ENCODE results near the gene SEC14L3.

SEC14L3 gene

GRCh38 chr22:30497466-30498150, 25.8 kb upstream of the SEC14L3 start:
- Histone ChIP-seq H3K9me2 (replicated peaks; ENCODE audit: insufficient read depth, low read length) (no peaks in the 10 kb centered on the region), H3K4me3 (ENCODE audit: insufficient read depth, low read length, poor library complexity, severe bottlenecking) (no peak overlapping the region)

DNA sequence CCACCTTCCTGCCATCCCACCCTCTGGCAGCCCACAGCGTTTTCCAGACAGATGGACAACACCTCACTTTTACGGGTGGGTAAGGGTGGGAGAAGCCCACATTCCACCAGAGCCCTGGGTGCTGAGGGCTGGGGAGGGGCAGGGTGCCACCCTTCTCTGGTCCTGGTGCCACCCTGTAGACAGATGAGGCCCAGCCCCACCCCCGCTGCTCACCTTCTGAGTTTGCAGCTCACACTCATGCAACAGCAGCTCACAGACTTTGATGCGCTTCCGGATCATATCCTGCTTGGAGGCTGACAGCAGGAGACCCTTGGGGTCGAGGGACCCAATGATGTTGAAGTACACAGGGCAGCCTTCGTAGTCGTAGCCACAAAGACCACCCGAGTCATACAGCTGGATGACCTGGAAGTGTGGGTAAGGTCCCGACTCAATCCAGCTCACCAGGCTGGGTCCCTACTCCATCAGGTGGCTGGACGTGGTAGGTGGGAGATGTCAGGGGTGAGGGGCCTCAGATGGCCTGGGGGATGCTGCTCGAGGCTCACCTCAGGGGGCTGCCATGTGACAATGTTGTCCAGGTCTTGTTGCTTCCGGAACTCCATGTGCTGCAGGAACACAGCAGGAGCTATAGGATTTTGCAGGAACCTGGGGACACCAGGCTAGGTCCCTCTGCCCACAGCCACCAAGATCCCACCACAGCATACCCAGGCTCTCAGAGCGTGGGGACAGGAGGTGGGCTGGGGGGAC, 23.4 kb upstream of the SEC14L3 start:
- Histone ChIP-seq H3K36me3 (ENCODE audit: low read length) (no peaks in the 10 kb centered on the region), H2AFZ (ENCODE audit: low read depth, low read length, severe bottlenecking) (no peak overlapping the region), H3K9ac (ENCODE audit: low read length) (no peak overlapping the region), H4K20me1 (ENCODE audit: low read depth, low read length) (no peaks in the 10 kb centered on the region), H3K27ac (ENCODE audit: low read depth, low read length) (no peak overlapping the region), H3F3A (ENCODE audit: insufficient read depth) (no peaks in the 10 kb centered on the region), H3K79me2 (ENCODE audit: insufficient read depth, low read length) (no peaks in the 10 kb centered on the region), H3K9me3 (ENCODE audit: insufficient read depth, low read length) (no peaks in the 10 kb centered on the region), H3K27me3 (ENCODE audit: low read length) (no peaks in the 10 kb centered on the region), H3K4me2 (ENCODE audit: low read depth, low read length, poor library complexity, severe bottlenecking) (no peak overlapping the region), H3K9me2 (replicated peaks; ENCODE audit: insufficient read depth, low read length) (no peaks in the 10 kb centered on the region), H3K4me3 (ENCODE audit: insufficient read depth, low read length, poor library complexity, severe bottlenecking) (no peak overlapping the region)
- TF ChIP-seq CTCF (IDR thresholded peaks at IDR 0.05; ENCODE audit: insufficient read depth, low read length, poor library complexity, severe bottlenecking) (no peak), EZH2phosphoT487 (conservative IDR thresholded peaks at IDR 0.05; ENCODE audit: low read length) (no peak)

More at GRCh38 chr22:30497466-30498150, 25.8 kb upstream of the SEC14L3 start:
- no peak for TF ChIP-seq CTCF (IDR thresholded peaks at IDR 0.05; ENCODE audit: insufficient read depth, low read length, poor library complexity, severe bottlenecking)
- TF ChIP-seq EZH2phosphoT487 (conservative IDR thresholded peaks at IDR 0.05; ENCODE audit: low read length), result no peak
- H3K9ac ChIP-seq (ENCODE audit: low read length), result no peak overlapping the region
- H3K36me3 ChIP-seq (ENCODE audit: low read length), result no peaks in the 10 kb centered on the region
- H3K27ac ChIP-seq (ENCODE audit: low read depth, low read length), result no peak overlapping the region
- no peaks in the 10 kb centered on the region for H3K27me3 ChIP-seq (ENCODE audit: low read length)
- H4K20me1 ChIP-seq (ENCODE audit: low read depth, low read length), result no peaks in the 10 kb centered on the region
- no peaks in the 10 kb centered on the region for H3K79me2 ChIP-seq (ENCODE audit: insufficient read depth, low read length)
- no peaks in the 10 kb centered on the region for H3K9me3 ChIP-seq (ENCODE audit: insufficient read depth, low read length)
- no peak overlapping the region for H3K4me2 ChIP-seq (ENCODE audit: low read depth, low read length, poor library complexity, severe bottlenecking)
- no peaks in the 10 kb centered on the region for H3F3A ChIP-seq (ENCODE audit: insufficient read depth)
- H2AFZ ChIP-seq (ENCODE audit: low read depth, low read length, severe bottlenecking), result no peak overlapping the region

DNA sequence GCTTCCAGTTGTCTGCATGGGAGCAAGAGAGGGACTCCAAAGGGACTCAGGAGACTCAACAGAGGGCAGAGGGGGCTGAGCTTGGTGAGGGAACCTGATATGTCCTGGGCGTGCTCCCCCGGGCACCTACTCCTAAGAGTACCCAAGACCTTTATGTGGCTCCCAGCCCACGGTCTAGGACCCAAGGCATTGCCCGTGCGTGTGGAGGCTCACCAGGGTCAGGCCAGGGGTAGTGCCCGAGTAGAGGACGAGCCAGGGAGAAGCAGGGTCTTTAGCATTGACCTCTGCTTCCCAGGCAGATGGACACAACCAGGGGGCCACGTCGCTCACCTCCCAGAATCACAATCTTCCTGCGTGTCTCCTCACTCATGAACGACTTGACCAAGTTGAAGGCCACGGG, 20.3 kb upstream of the SEC14L3 start:
- H3K9me3 ChIP-seq (ENCODE audit: insufficient read depth, low read length), result no peaks in the 10 kb centered on the region
- no peak overlapping the region for H3K9ac ChIP-seq (ENCODE audit: low read length)
- no peaks in the 10 kb centered on the region for H3K27me3 ChIP-seq (ENCODE audit: low read length)
- no peaks in the 10 kb centered on the region for H4K20me1 ChIP-seq (ENCODE audit: low read depth, low read length)
- TF ChIP-seq CTCF (IDR thresholded peaks at IDR 0.05; ENCODE audit: insufficient read depth, low read length, poor library complexity, severe bottlenecking), result no peak
- no peak for TF ChIP-seq EZH2phosphoT487 (conservative IDR thresholded peaks at IDR 0.05; ENCODE audit: low read length)
- H3K4me3 ChIP-seq (ENCODE audit: insufficient read depth, low read length, poor library complexity, severe bottlenecking), result no peak overlapping the region
- no peaks in the 10 kb centered on the region for H3K36me3 ChIP-seq (ENCODE audit: low read length)
- no peaks in the 10 kb centered on the region for H3K9me2 ChIP-seq (replicated peaks; ENCODE audit: insufficient read depth, low read length)
- H2AFZ ChIP-seq (ENCODE audit: low read depth, low read length, severe bottlenecking), result no peak overlapping the region
- no peaks in the 10 kb centered on the region for H3F3A ChIP-seq (ENCODE audit: insufficient read depth)
- no peak overlapping the region for H3K27ac ChIP-seq (ENCODE audit: low read depth, low read length)
- no peak overlapping the region for H3K4me2 ChIP-seq (ENCODE audit: low read depth, low read length, poor library complexity, severe bottlenecking)
- H3K79me2 ChIP-seq (ENCODE audit: insufficient read depth, low read length), result no peaks in the 10 kb centered on the region

Measured in SU-DHL-6 (cell line).